GM18520 (cell line): ENCODE measurements around the gene ACCSL.

Experiments used
- ATAC-seq: cut with Tn5 transposase; IDR thresholded peaks from one replicate; pipeline ENCODE4 v1.9.1; 2021; ENCODE audit not compliant: unreplicated experiment

Gene ACCSL

DNA sequence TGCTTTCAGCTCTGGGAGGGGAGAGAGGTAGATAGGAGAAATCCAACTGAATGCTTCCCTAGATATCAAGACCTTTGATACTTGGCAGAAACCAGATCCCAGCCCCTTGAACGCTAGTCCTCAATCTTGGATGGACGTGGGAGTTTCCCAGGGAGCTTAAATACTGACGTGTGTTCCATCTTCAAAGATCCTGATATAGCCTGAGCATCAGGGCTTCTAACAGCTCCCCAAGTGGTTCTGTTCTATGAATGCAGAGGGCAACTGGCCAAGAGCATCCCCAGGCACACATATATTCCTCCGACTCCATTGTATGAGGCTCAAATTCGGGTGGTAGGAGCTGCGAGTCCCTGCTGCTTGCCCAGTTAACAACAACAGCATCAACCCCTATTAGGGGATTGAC is 9.6 kb downstream of the ACCSL start:
- ATAC-seq: no peak

DNA sequence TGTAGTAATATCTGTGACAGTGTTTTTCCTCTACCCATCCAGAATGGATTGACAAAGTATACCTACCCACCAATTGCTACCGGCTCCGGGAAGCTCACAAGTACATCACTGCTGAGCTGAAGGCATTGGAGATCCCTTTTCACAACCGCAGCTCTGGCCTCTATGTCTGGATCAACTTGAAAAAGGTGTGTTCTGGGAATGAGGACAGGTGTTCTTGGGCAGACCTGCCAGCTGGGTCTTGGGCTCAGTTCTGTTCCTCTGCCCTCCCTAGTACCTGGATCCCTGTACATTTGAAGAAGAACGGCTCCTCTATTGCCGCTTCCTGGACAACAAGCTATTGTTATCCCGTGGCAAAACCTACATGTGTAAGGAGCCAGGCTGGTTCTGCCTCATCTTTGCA is 10.5 kb downstream of the ACCSL start:
- ATAC-seq: no peak

DNA sequence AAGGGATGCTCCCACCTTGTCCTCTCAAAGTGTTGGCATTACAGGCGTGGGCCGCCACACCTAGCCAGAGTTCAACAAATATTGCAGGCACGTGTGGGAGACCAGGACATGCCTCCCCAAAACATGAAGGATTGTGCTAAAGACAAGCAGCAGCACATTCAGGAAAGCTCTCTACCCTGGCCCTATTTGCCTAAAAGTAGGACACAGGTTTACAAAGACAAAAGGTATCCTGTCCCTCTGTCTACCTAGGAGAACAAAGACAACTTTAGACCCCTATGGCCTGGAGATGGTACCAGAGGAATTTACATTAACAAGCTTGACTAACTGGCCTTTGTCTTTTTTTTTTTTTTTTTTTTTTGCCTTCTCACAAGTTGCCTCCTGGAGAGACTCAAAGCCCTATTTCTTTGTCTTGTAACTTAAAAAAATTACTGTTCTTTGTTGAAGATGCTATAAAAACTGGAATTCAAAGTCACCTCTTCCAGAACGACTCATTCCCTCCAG is 17.4 kb downstream of the ACCSL start:
- no peak for ATAC-seq

DNA sequence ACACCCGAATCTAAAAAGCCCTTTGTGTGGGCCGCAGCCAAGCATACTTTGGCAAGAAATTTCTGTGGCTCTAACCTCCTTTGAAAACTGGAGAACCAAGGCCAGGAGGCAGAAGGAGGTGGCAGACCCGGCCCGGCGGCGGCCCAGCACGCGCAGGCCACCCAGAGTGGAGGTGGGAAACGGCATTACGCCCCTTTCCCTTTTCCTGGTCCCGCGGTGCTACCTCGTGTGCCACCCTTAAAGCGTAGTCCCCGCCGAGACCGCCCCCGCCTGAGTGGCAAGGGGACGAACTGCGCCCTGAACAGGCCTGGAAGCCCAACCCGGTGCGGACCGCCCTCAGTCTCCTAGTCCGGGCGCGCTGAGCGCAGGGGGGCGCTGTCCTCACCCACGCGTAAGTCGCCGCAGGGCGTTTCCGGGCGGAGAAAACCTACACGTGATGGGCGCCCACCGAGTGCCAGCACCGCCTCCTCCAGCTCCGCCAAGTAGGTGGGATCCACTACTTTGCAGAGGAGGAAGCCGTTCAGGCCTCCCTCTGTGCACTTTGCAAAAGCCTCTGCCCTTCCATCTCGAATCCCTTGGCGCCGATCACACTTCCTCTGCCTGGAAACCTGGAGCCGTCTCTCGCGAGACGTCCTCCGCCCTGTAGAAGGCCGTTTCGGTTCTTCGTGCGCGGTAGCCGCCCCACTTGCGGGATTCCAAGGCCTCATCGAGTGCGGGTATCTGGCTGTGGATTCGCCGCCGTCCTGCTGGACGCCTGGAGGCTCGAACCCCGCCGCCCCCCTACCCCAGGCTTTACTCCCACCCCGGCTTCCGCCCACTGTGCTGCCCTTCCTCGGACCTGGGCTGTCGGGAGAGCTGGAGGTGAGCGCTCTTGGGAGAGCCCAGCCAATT is 18.3 kb downstream of the ACCSL start, which contains the start of gene ACCS:
TSS of gene ACCS (plus strand) at position 430 of the 891 bp plus-strand sequence. CDS start 1,358 bp downstream, outside the sequence.
- ATAC-seq: peak; percentile 88

DNA sequence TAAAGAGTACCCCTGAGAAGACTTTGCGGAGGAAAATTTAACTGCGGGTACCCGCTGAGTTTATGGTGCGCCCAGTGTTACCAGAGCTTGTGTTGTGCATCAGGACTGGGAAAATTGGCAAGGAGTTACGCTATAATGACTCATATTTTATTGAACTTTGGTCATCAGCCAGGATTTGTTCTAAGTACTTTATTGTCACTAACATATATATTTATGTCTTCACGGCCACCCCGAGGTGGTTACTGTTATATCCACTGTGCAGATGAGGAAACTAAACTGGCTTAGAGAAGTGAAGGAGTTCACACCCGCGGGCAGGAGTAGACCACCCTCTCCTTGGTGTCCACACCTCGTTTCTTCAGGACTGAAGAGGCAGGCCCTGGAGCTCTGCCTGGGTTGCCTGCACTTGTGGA is 19.0 kb downstream of the ACCSL start:
- no peak for ATAC-seq

DNA sequence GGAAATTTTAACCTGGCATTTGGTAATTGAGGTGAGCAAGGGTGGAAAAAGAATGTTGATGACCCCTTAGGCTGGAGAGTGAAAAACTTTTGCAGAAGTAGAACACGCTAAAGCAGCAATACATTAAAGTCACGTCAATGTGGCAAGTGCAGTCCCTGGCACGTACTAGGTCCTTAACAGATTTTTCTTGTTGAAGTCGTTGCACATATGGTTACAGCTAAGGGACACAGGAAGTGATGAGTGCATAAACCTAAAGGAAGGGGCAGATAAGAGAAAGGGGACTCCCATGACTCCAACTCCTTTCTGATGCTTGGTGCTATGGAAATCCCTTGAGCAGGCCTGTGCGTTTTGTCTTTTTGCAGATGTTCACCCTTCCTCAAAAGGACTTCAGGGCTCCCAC is 19.5 kb downstream of the ACCSL start:
- ATAC-seq: no peak

DNA sequence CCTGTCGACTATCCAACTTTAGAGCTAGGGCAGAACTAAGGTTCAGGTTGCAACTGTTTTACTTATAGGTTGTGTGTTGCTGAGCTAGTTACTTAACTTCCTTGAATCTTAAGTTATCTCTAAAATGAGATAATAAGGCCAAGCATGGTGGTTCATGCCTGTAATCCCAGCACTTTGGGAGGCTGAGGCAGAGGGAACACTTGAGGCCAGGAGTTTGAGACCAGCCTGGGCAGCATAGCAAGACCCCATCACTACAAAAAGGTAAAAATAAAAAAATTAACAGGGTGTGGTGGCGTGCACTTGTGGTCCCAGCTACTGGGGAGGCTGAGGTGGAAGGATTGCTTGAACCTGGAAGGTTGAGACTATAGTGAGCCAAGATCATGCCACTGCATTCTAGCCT is 20.4 kb downstream of the ACCSL start:
- ATAC-seq: no peak

DNA sequence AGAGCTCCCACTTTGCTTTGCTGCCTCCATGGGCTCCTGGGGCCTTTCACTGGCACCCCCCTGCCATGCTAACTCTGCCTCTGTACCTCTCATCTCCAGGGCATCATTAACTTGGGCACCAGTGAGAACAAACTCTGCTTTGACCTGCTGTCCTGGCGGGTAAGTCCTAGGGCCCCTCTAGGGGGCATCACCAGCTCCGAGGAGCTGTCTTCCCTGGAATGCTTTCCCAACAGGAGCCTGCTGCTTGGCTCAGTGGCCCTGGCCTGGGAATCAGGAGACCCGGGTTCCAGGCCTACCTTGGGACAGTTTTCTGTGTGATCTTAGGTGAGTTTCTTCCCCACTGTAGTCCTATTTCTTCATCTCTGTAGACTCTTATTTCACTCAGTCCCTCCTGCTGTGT is 23.4 kb downstream of the ACCSL start:
- ATAC-seq: no peak

DNA sequence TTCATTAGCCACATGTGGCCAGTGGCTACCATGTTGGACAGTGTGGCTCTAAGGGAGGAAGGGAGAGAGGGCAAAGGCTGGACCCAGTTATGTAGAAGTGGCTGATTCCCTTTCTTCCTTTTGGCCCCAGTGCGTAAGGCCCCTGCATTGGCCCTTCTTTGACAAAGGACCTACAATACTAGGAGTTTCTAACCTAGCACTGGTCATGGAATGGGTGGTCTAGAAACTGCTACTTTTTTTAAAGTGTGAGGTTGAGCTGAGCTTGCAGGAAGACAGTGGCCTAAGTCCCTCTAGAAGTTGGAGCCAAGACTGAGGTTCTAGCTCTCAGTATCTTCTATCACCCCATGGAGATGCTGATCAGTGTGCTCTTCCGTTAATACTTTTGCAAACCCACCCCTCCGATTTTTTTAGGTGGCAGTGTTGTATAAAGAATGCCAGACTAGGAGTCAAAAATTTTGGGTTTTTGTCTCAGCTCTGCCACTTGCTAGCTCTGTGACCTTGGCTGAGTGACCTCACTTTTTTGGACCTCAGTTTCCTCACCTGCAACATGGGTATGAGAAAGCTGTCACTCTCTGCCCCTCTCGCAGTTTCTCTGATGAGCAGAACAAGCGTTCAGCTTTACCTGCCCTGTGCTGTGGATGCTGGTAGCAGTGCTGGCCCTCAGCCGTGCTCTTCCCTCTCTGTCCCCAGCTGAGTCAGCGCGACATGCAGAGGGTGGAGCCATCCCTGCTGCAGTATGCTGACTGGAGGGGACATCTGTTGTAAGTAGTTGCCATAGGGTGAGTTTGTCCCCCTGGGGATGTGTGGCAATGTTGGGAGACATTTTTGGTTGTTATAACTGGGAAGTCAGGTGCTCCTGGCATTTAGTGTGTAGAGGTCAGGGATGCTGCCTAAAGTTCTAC is 25.2 kb downstream of the ACCSL start:
- ATAC-seq: no peak

DNA sequence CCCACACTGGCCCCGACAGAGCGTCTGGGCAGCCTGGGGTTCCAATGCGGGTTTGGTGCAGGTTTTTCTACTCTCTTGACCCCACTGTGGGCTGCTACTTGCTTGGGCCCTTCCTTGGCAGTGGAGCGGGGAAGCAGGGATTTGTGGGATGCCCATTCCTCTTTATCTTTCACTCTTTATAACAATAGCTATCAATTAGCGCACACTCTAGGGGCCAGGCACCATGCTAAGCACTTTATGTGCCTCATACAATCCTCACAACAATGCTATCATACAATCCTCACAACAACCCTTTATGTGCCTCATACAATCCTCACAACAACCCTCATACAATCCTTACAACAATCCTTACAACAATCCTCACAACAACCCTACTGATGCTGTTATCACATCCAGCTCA is 31.0 kb downstream of the ACCSL start:
- no peak for ATAC-seq

DNA sequence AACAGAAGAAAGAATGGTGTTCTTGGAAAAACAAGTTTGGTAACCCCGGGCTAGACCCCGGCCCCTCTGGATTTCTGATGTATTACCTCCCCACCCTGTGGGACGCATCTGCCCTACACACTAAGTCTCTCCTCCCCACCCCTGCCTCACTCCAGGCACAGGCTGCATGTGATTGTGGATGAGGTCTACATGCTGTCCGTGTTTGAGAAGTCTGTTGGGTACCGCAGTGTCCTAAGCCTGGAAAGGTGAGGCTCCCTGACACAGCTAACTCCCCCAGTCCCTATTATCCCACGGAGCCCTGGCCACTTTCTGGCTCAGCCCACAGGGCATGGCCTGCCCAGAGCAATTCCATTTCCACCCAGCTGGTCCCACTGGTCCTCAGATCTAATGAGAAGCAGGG is 31.6 kb downstream of the ACCSL start:
- ATAC-seq: no peak

DNA sequence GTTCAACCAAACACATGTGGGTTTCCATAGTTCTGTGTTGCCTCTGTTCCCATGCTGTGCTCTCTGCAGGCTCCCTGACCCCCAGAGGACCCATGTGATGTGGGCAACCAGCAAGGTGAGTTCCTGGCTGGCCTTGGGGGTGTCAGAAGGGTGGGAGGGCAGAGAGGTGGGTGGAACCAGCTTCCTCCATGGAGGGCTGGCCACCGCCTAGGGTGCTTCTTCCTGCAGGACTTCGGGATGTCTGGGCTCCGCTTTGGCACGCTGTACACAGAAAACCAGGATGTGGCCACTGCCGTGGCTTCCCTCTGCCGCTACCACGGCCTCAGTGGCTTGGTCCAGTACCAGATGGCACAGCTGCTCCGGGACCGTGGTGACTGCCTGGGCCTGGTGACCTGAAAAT is 33.2 kb downstream of the ACCSL start:
- ATAC-seq: no peak

DNA sequence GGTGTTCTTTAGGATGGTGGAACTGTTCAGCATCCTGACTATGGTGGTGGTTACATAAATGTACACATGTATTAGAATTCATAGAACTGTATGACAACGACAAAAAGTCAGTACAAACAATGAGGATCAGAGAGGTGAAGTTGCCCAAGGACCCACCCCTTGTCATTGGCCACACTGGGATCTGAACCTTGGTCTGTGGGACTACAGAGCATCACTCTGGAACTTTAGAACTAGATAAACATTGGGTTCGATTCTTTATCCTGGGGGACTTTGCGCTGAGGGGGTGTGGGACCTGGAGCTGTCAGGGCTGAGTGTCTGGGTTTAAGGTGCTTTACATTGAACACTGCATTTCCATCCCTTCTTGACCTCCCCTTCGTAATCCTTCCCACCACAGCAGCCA is 34.9 kb downstream of the ACCSL start:
- no peak for ATAC-seq

DNA sequence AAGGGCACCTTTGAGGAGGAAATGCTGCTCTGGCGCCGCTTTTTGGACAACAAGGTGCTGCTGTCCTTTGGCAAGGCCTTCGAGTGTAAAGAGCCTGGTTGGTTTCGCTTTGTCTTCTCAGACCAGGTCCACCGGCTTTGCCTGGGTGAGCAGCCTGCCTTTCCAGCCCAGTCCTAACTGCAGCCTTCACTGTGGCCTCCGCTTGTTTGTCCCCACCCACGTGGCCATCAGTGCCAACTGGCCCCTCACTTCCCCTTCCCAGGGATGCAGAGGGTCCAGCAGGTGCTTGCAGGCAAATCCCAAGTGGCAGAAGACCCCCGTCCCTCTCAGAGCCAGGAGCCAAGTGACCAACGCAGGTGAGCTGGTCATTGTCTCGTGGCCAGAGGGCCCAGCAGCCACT is 35.7 kb downstream of the ACCSL start:
- ATAC-seq: no peak

DNA sequence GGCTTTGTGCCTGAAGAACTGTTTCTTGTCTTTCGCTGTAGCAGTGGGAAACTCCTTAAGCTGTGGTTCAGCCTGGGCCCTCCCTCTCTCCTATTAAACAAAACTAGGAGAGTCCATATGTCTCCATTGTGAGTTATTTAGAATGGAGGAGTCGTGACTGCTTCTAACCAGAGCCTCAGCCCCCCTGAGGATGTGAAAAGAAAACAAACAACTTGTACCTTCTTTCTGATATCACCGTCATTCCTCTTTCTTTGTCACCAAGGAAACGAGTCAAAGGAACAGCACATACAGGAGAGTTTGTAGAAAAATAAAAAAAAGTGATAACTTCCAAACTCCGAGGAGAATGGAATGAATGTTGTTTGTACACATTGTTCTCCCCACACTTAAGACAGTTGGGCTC is 36.1 kb downstream of the ACCSL start:
- no peak for ATAC-seq

DNA sequence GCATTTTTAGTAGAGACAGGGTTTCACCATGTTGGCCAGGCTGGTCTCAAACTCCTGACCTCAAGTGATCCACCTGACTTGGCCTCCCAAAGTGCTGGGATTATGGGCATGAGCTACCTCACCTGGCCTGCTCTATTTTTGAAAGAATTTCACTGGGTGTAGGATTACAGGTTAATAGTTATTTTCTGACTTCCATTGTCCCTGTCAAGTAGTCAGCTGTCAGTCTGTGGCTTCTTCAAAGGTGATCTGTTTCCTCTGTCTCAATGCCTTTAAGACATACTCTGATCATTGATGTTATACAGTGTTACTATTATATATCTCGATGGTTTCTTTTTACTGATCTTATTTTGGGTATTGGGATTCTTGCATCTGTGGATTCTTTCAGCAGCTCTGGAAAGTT is 37.5 kb downstream of the ACCSL start:
- ATAC-seq: no peak

DNA sequence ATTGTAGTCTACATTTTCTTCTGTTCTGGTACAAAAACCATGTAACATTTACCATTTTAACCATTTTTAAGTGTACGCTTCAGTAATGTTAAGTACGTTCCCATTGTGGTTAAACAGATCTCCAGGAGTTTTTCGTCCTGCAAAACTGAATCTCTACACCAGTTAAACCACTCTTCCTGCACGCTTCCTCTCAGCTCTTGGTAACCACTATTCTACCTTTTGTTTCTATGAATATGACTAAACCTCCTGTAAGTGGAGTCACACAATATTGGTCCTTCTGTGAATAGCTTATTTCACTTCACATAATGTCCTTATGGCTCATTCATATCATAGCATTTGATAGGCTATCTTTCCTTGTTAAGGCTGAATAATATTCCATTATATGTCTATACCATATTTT is 40.6 kb downstream of the ACCSL start:
- ATAC-seq: no peak

DNA sequence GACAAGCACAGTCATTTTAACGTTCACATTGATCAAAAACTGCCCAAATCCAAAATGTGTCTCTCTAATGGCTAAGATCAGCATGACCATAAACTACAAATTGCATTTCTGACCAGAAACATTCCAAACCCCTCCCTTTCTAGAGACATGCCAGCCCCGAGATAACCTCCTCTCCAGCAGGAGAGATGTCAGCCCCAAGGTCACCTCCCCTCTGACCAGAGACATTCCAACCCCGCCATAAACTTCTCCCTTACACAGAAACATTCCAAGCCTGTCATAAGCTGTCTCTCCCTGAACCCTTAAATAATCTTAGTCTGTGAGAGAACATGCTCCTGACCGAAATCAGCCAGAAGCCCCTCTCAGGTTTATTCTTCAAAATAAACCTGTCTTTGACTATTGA is 41.1 kb downstream of the ACCSL start:
- no peak for ATAC-seq

DNA sequence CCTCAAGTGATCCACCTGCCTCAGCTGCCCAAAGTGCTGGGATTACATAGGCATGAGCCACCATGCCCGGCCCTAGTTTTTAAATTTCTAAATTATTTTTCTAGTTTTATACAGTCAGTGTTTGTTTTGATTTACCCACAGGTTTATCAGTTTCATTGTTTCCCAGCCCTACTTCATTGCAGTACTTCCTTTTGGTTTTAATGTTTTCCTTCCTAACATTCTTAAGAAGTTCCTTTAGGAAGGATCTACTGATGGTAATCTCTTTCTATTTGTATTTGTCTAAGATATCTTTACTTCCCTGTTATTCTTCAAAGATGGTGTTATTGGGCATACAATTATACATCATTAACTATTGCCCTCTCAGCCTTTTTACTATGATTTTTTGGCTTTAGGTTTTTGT is 42.8 kb downstream of the ACCSL start:
- no peak for ATAC-seq

DNA sequence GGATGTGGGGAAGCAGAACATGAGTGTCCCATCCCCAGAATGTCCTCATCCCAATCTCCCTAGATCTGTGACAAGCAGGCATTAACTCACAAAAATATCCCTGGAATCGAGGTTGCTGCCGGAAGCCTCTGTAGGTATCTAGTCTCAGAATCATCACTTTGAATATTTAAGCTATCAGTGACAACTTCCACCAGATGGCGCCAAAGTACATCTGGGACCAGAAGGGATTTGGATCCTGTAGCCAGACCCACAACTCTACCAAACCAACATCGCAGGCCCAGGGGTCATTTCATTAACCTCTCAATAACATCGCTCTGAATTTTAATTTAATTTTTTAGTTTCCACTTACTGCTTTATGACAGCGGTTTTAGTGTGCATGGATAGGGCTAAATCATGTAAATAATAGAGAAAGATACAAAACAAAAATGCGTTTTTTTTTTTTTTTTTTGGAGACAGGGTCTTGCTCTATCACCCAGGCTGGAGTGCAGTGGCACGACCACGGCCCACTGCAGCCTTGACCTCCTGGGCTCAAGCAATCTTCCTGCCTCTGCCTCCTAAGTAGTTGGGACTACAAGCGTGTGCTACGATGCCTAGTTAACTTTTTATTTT is 46.6 kb downstream of the ACCSL start:
- ATAC-seq: peak; percentile 36
